ENCODE measurements around the gene CEPT1.
A peak's percentile ranks its signal among the peaks of the same experiment; 100 is the strongest.

CEPT1 gene

DNA sequence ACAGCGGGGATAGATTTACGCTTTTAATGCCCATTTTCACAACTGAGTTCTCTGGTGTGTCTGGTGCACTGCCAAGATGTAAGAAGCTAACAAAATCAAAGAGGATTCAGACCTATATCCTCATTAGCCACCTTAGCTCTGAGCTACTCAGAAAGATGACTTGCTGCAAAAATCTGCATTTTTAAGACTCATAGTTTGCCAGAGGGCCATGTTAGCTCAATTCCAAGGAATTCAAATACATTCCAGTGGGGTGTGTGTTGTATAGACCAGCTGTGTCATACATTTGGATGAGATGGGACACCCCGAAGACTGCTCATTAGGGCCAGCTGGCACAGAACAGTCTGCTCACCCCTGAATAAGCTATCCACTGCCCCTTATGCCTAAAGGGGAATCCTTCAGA lies 51.5 kb downstream of the CEPT1 start:
- H4K20me1 ChIP-seq (ENCODE audit: insufficient read depth, low read length): no peaks in the 10 kb centered on the region
- no peaks in the 10 kb centered on the region for H3F3A ChIP-seq (ENCODE audit: insufficient read depth, low read length)
- no peak overlapping the region for H3K9ac ChIP-seq (ENCODE audit: low read length)
- no peak overlapping the region for H2AFZ ChIP-seq (ENCODE audit: low read length)
- H3K9me3 ChIP-seq (ENCODE audit: low read length): no peaks in the 10 kb centered on the region
- H3K79me2 ChIP-seq (ENCODE audit: insufficient read depth, low read length): no peaks in the 10 kb centered on the region
- no peaks in the 10 kb centered on the region for H3K9me2 ChIP-seq (ENCODE audit: low read depth, low read length)
- peaks cover 8% of the 10 kb centered on the region for H3K4me1 ChIP-seq (ENCODE audit: insufficient read depth, low read length, severe bottlenecking)
- H3K27ac ChIP-seq (ENCODE audit: low read depth, low read length, poor library complexity, severe bottlenecking): no peak overlapping the region
- H3K27me3 ChIP-seq (ENCODE audit: insufficient read depth, low read length): no peaks in the 10 kb centered on the region
- no peak overlapping the region for H3K4me2 ChIP-seq (ENCODE audit: low read length)
- peaks cover 97% of the 10 kb centered on the region for H3K36me3 ChIP-seq (ENCODE audit: insufficient read depth, low read length)
- no peak overlapping the region for H3K4me3 ChIP-seq (ENCODE audit: low read depth, low read length, poor library complexity, severe bottlenecking)
- no peak for TF ChIP-seq EZH2 (IDR thresholded peaks at IDR 0.05; ENCODE audit: borderline replicate concordance, low read length)
- TF ChIP-seq, protein P1, sequence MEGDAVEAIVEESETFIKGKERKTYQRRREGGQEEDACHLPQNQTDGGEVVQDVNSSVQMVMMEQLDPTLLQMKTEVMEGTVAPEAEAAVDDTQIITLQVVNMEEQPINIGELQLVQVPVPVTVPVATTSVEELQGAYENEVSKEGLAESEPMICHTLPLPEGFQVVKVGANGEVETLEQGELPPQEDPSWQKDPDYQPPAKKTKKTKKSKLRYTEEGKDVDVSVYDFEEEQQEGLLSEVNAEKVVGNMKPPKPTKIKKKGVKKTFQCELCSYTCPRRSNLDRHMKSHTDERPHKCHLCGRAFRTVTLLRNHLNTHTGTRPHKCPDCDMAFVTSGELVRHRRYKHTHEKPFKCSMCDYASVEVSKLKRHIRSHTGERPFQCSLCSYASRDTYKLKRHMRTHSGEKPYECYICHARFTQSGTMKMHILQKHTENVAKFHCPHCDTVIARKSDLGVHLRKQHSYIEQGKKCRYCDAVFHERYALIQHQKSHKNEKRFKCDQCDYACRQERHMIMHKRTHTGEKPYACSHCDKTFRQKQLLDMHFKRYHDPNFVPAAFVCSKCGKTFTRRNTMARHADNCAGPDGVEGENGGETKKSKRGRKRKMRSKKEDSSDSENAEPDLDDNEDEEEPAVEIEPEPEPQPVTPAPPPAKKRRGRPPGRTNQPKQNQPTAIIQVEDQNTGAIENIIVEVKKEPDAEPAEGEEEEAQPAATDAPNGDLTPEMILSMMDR (IDR thresholded peaks at IDR 0.05; ENCODE audit: low read length): no peak

DNA sequence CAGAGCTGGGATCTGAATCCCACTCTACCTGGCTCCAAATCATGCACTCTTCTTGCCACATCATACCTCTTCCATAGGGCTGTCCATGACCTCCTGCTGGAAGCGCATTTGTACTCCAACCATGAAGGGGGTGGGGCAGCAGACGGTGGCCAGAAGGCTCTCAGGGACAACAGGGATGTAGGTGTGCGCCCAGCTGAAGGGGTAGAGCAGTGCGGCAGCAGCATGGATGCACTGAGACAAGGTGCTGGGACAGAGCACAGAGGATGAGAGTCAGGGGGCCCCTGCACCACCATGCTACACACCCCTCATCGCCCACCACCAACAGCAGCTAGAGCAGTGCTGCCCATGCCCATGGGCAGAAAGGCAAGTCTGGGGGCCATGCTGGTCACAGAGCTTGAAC lies 52.1 kb downstream of the CEPT1 start:
- Histone ChIP-seq H3F3A (ENCODE audit: insufficient read depth, low read length) (no peaks in the 10 kb centered on the region), H4K20me1 (ENCODE audit: insufficient read depth, low read length) (no peaks in the 10 kb centered on the region), H3K4me2 (ENCODE audit: low read length) (no peak overlapping the region), H3K4me3 (ENCODE audit: low read depth, low read length, poor library complexity, severe bottlenecking) (no peak overlapping the region), H3K9me3 (ENCODE audit: low read length) (no peaks in the 10 kb centered on the region), H2AFZ (ENCODE audit: low read length) (no peak overlapping the region), H3K9ac (ENCODE audit: low read length) (no peak overlapping the region), H3K4me1 (ENCODE audit: insufficient read depth, low read length, severe bottlenecking) (peaks cover 8% of the 10 kb centered on the region), H3K79me2 (ENCODE audit: insufficient read depth, low read length) (no peaks in the 10 kb centered on the region), H3K36me3 (ENCODE audit: insufficient read depth, low read length) (peaks cover 97% of the 10 kb centered on the region), H3K27me3 (ENCODE audit: insufficient read depth, low read length) (no peaks in the 10 kb centered on the region), H3K9me2 (ENCODE audit: low read depth, low read length) (no peaks in the 10 kb centered on the region), H3K27ac (ENCODE audit: low read depth, low read length, poor library complexity, severe bottlenecking) (peak overlapping the region; percentile 14)
- TF ChIP-seq, protein P1 (IDR thresholded peaks at IDR 0.05; ENCODE audit: low read length): no peak
- TF ChIP-seq EZH2 (IDR thresholded peaks at IDR 0.05; ENCODE audit: borderline replicate concordance, low read length): no peak

DNA sequence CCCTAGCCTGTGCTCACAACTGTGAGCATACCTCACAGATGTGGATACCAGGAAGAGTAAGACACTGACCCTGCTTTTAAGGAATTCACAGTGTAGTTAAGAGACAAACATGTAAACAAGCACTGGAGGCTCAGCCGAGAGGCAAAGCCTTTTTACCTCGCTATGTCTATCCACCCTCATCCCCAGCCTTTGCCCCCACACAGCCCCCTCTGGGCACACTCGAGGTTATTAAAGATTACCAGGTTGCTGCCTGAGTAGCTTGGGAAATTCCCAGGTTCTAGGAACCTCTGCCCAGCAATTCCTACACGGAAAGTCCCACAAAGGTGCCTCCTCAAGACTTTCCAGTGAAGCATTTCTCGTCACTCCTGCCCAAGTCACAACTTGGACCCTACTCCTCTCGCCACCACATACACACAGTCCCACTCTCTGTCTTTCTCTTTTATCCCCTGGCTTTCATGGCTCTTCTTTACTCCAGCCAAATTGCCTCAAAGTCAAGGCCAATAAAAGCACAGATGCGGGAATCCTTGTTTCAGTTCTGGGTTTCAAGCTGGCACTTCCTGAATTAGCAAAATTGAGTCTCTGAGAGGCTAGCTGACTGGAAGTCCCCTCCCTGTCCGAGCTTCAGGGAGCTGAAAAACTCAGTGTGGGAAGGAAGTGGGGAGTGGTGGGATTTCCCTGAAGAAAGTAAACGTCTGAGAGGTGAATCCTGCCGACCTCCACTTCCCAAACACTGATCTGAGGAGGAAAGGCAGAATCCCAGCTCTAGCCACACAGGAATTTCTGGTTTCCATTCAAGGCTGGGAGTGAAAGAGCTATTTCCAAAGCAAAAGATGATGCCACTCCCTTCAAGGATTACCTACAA lies 52.9 kb downstream of the CEPT1 start:
- no peak overlapping the region for H3K4me2 ChIP-seq (ENCODE audit: low read length)
- H3K9me2 ChIP-seq (ENCODE audit: low read depth, low read length): no peaks in the 10 kb centered on the region
- H3K27me3 ChIP-seq (ENCODE audit: insufficient read depth, low read length): no peaks in the 10 kb centered on the region
- no peak overlapping the region for H2AFZ ChIP-seq (ENCODE audit: low read length)
- H3K4me3 ChIP-seq (ENCODE audit: low read depth, low read length, poor library complexity, severe bottlenecking): no peak overlapping the region
- H3K9ac ChIP-seq (ENCODE audit: low read length): no peak overlapping the region
- TF ChIP-seq, protein P1 (IDR thresholded peaks at IDR 0.05; ENCODE audit: low read length): no peak
- no peaks in the 10 kb centered on the region for H3F3A ChIP-seq (ENCODE audit: insufficient read depth, low read length)
- H3K79me2 ChIP-seq (ENCODE audit: insufficient read depth, low read length): no peaks in the 10 kb centered on the region
- H3K9me3 ChIP-seq (ENCODE audit: low read length): no peaks in the 10 kb centered on the region
- H3K27ac ChIP-seq (ENCODE audit: low read depth, low read length, poor library complexity, severe bottlenecking): peak overlapping the region; percentile 14
- H3K4me1 ChIP-seq (ENCODE audit: insufficient read depth, low read length, severe bottlenecking): peaks cover 12% of the 10 kb centered on the region
- peaks cover 97% of the 10 kb centered on the region for H3K36me3 ChIP-seq (ENCODE audit: insufficient read depth, low read length)
- H4K20me1 ChIP-seq (ENCODE audit: insufficient read depth, low read length): no peaks in the 10 kb centered on the region
